Large intestine (tissue), 12 donors: ENCODE data around the gene NOP58. TPM values are rescaled to one million over a fixed set of nuclear protein-coding genes. Genes with fewer than 3 reads are reported as not detected.
"Not testable (repeated sequence)": the region's sequence is repeated elsewhere in the genome, so short reads cannot be mapped to it uniquely, and the experiment has no call there.

Source experiments
- DNase-seq, 2 donors: peaks; one replicate each; pipeline versions ENCODE4 v3.0.0 to v3.0.0-alpha.2; 2013
- H3K27ac ChIP-seq: one replicate; pipeline ENCODE4 v1.5.1; 2013; ENCODE audit warnings: low read length
- H3K27me3 ChIP-seq: 2 replicates; pipeline ENCODE4 v1.6.1; 2013; ENCODE audit warnings: low read length; ENCODE audit not compliant: control insufficient read depth, insufficient read depth
- H3K36me3 ChIP-seq: 2 replicates; pipeline ENCODE4 v1.6.1; 2013; ENCODE audit warnings: low read length; ENCODE audit not compliant: control insufficient read depth, insufficient read depth
- H3K4me1 ChIP-seq: one replicate; pipeline ENCODE4 v1.6.1; 2013; ENCODE audit warnings: low read length; ENCODE audit not compliant: control insufficient read depth, insufficient read depth
- H3K4me3 ChIP-seq: one replicate; pipeline ENCODE4 v1.5.1; 2013; ENCODE audit warnings: low read length
- H3K9me3 ChIP-seq: one replicate; pipeline ENCODE4 v1.6.1; 2013; ENCODE audit warnings: mild to moderate bottlenecking, low read depth, low read length, moderate library complexity; ENCODE audit not compliant: control insufficient read depth
- WGBS: methylation state at CpG from one replicate; pipeline ENCODE4 v1.1.5; 2013; ENCODE audit warnings: low lambda C conversion rate; ENCODE audit not compliant: insufficient coverage; 5-methylcytosine and 5-hydroxymethylcytosine counted together
- long read RNA-seq, 11 donors: transcript quantifications; one replicate each; lab custom pipeline, GENCODE V29; 2026
- polyA plus RNA-seq: library from polyadenylated mRNA; unstranded; fragments of 120-200 nt; gene quantifications from one replicate; pipeline ENCODE4 v1.2.1, GENCODE V29; 2013

Gene NOP58, protein sequence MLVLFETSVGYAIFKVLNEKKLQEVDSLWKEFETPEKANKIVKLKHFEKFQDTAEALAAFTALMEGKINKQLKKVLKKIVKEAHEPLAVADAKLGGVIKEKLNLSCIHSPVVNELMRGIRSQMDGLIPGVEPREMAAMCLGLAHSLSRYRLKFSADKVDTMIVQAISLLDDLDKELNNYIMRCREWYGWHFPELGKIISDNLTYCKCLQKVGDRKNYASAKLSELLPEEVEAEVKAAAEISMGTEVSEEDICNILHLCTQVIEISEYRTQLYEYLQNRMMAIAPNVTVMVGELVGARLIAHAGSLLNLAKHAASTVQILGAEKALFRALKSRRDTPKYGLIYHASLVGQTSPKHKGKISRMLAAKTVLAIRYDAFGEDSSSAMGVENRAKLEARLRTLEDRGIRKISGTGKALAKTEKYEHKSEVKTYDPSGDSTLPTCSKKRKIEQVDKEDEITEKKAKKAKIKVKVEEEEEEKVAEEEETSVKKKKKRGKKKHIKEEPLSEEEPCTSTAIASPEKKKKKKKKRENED
- 81.8 TPM for polyA plus RNA-seq
- long read RNA-seq, donor 1, transcript NOP58-206 (4 exons, 599 nt), result major isoform, 7 of 24 reads
- long read RNA-seq, donor 1, partial matches to known transcripts, result 12 of 24 reads
- long read RNA-seq, donor 1, other reads (novel, unspliced or antisense), result 0 of 24 reads
- long read RNA-seq, donor 2, transcript NOP58-201 (15 exons, 2,046 nt), result minor isoform, 10 of 78 reads
- long read RNA-seq, donor 2, transcript NOP58-206 (4 exons, 599 nt), result major isoform, 15 of 78 reads
- long read RNA-seq, donor 2, partial matches to known transcripts, result 49 of 78 reads
- long read RNA-seq, donor 2, other reads (novel, unspliced or antisense), result 0 of 78 reads
- long read RNA-seq, donor 3, result 0 reads
- long read RNA-seq, donor 4, partial matches to known transcripts, result 0 of 1 reads
- long read RNA-seq, donor 4, other reads (novel, unspliced or antisense), result 0 of 1 reads
- long read RNA-seq, donor 5, transcript NOP58-201 (15 exons, 2,046 nt), result major isoform, 8 of 34 reads
- long read RNA-seq, donor 5, transcript NOP58-206 (4 exons, 599 nt), result major isoform, 8 of 34 reads
- long read RNA-seq, donor 5, partial matches to known transcripts, result 17 of 34 reads
- long read RNA-seq, donor 5, other reads (novel, unspliced or antisense), result 0 of 34 reads
- long read RNA-seq, donor 6, transcript NOP58-206 (4 exons, 599 nt), result major isoform, 14 of 38 reads
- long read RNA-seq, donor 6, partial matches to known transcripts, result 19 of 38 reads
- long read RNA-seq, donor 6, other reads (novel, unspliced or antisense), result 0 of 38 reads
- long read RNA-seq, donor 7, transcript NOP58-206 (4 exons, 599 nt), result major isoform, 6 of 23 reads
- long read RNA-seq, donor 7, partial matches to known transcripts, result 14 of 23 reads
- long read RNA-seq, donor 7, other reads (novel, unspliced or antisense), result 0 of 23 reads
- long read RNA-seq, donor 8, transcript NOP58-206 (4 exons, 599 nt), result major isoform, 16 of 91 reads
- long read RNA-seq, donor 8, partial matches to known transcripts, result 69 of 91 reads
- long read RNA-seq, donor 8, other reads (novel, unspliced or antisense), result 0 of 91 reads
- long read RNA-seq, donor 9, transcript NOP58-206 (4 exons, 599 nt), result major isoform, 15 of 79 reads
- long read RNA-seq, donor 9, partial matches to known transcripts, result 55 of 79 reads
- long read RNA-seq, donor 9, other reads (novel, unspliced or antisense), result 0 of 79 reads
- long read RNA-seq, donor 10, transcript NOP58-206 (4 exons, 599 nt), result major isoform, 10 of 57 reads
- long read RNA-seq, donor 10, transcript NOP58-201 (15 exons, 2,046 nt), result minor isoform, 8 of 57 reads
- long read RNA-seq, donor 10, partial matches to known transcripts, result 33 of 57 reads
- long read RNA-seq, donor 10, other reads (novel, unspliced or antisense), result 0 of 57 reads
- long read RNA-seq, donor 11, transcript NOP58-201 (15 exons, 2,046 nt), result minor isoform, 5 of 35 reads
- long read RNA-seq, donor 11, transcript NOP58-206 (4 exons, 599 nt), result major isoform, 7 of 35 reads
- long read RNA-seq, donor 11, partial matches to known transcripts, result 19 of 35 reads
- long read RNA-seq, donor 11, other reads (novel, unspliced or antisense), result 0 of 35 reads

DNA sequence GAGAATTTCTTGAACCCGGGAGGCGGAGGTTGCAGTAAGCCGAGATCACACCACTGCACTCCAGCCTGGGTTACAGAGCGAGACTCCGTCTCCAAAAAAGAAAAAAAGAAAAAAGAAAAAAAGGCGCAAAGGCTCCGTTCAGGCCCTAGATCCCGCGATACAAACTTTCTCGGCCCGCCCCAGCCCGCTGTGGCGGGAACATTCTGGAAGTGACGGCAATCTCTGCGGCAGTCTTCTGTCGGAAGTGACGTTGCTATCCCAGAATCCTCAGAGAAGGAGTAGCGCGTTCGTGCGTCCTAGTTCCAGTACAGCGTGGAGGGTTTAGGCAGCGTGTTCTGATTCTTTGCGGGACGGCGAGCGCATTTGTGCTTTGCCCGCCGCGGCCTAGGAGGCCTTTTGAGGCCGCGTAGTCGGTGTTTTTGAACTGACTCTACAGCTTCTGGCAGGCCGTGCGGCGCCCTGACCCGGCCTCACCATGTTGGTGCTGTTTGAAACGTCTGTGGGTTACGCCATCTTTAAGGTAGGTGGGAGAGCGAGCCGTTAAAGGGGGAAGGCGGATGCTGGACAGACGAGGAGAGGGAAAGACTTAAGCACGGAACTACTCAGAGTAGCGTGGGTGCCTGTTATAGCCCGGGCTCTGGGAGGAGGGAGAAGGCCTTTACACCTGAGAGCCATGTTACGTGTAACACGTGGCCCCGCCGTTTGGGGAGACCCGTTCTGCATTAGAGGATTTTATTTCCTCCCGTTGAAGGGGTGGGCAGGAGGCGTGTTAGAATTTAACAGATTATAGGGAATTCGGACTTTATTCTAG, at the start of gene NOP58:
Gene NOP58, plus strand, starts transcription at position 297 of the 811 bp plus-strand sequence. Its CDS starts 179 bp downstream, at position 476.
- peak; percentile 96 to 97 for DNase-seq
- no peaks in the 10 kb centered on the region for H3K27me3 ChIP-seq
- H3K27ac ChIP-seq, result peak within 1 kb of the TSS; percentile 95
- no peaks in the 10 kb centered on the region for H3K36me3 ChIP-seq
- H3K4me1 ChIP-seq, result peaks cover 3% of the 10 kb centered on the region
- no peaks in the 10 kb centered on the region for H3K9me3 ChIP-seq
- WGBS, result no CpG with 5 or more reads among the region's 54 CpGs
- peak within 1 kb of the TSS; percentile 98 for H3K4me3 ChIP-seq

- Histone ChIP-seq H3K27ac (no peak overlapping the region), H3K4me1 (no peaks in the 10 kb centered on the region), H3K9me3 (no peaks in the 10 kb centered on the region), H3K27me3 (no peaks in the 10 kb centered on the region), H3K36me3 (peaks cover 13% of the 10 kb centered on the region), H3K4me3 (no peak overlapping the region)
- WGBS, result no CpG with 5 or more reads among the region's 1 CpG
- no peak for DNase-seq
Measured at GRCh38 chr2:202221873-202222272, 43.7 kb upstream of the NOP58 start.

GRCh38 chr2:202237787-202238233, 27.8 kb upstream of the NOP58 start:
- peak overlapping the region; percentile 76 for H3K27ac ChIP-seq
- no peaks in the 10 kb centered on the region for H3K4me1 ChIP-seq
- H3K4me3 ChIP-seq, result peak overlapping the region; percentile 78
- no peaks in the 10 kb centered on the region for H3K9me3 ChIP-seq
- peaks cover 3% of the 10 kb centered on the region for H3K36me3 ChIP-seq
- WGBS, result no CpG with 5 or more reads among the region's 30 CpGs
- DNase-seq, result peak; percentile 18 to 61
- no peaks in the 10 kb centered on the region for H3K27me3 ChIP-seq

DNA sequence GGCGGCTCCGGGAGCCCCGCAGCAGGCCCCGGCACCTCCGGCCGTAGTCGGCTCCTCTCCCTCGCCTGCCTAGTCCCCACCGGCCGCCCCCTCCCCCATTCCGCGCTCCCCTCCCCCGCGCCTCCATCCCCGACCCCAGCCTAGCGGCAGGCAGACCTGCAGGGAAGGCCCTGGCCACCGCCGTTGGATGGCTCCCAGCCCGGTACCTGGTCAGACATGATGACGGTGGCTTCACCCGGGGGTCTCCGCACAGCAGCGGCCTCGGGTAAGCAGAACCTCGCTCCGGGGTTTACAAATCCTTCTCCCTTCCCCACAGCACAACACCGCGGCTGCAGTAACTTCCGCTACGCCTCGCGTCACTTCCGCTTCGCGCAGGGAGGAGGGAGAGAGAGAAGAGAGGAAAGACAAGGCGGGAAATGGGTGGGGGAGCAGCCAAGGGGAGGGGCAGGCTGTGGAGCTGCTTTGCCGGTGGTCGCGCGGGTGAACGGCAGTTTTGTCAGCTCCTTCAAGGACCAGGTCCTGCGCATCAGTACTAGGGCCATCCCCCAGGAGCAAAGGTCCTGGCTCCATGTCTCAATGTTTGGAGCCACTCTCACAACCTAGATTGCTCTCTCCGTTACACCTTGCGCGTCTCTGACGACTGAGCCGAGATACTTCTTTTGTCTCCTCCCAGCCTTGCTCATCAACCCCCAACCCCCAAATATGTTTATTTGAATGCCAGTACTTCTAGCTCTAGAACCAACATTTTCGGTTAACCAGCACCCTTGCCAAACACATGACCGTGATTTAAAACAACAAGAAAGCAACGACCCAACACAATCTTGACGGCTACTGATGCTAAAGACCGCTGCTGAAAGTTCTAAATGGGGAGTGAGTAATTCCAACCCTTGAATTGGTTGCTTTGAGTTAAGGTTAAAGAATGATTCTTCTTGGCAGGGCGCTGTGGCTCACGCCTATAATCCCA, 27.0 kb upstream of the NOP58 start, which contains the start of gene SUMO1:
Gene SUMO1, minus strand, starts transcription at position 364 of the 964 bp plus-strand sequence. Its CDS starts 146 bp downstream, at position 218.
- H3K36me3 ChIP-seq, result no peaks in the 10 kb centered on the region
- no peaks in the 10 kb centered on the region for H3K9me3 ChIP-seq
- peak; percentile 89 to 93 for DNase-seq
- no peaks in the 10 kb centered on the region for H3K4me1 ChIP-seq
- peak within 1 kb of the TSS; percentile 76 for H3K27ac ChIP-seq
- WGBS, result 0% methylated on average over 2 of the region's 54 CpGs
- no peaks in the 10 kb centered on the region for H3K27me3 ChIP-seq
- H3K4me3 ChIP-seq, result peak within 1 kb of the TSS; percentile 78

- not testable (repeated sequence) for DNase-seq, H3K27me3 ChIP-seq, H3K4me1 ChIP-seq, H3K27ac ChIP-seq, H3K9me3 ChIP-seq, H3K36me3 ChIP-seq, H3K4me3 ChIP-seq
- no CpG with 5 or more reads among the region's 5 CpGs for WGBS
Measured at GRCh38 chr2:202247710-202248109, 17.9 kb upstream of the NOP58 start.

DNA sequence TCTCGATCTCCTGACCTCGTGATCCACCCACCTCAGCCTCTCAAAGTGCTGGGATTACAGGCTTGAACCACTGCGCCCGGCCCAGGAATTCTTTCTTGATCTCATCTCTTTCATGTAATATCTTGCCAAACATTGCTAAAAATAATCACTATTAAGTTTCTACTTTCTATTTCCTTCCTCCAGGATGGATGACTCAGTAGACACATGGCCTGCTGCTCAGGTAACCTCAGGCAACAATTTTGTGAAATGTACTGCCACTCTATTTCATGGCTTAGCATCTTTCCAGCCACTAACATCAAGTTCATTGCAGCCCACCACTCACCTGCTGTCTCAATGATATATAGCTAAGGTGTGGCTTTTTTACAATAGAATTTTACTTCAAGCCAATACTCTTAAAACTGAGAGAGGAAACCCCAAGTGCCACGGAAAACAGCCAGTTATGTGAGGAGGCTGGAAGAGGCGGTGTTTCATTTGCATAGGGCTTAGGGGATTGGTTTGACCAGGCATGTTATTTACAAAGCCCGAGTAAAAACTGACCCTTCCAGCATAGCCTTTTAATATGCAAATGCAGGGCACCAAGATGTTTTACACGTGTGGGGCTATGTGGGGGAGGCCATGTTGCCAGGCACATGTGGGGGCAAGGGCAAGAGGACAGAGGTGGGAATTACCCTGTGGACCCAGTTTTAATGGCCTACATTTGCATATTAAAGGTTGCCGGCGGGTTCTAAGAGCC, 15.9 kb upstream of the NOP58 start:
- Histone ChIP-seq H3K4me1 (no peaks in the 10 kb centered on the region), H3K27ac (no peak overlapping the region), H3K36me3 (no peaks in the 10 kb centered on the region), H3K27me3 (no peaks in the 10 kb centered on the region), H3K4me3 (no peak overlapping the region), H3K9me3 (no peaks in the 10 kb centered on the region)
- no CpG with 5 or more reads among the region's 10 CpGs for WGBS
- DNase-seq, result no peak

- Histone ChIP-seq H3K9me3 (no peaks in the 10 kb centered on the region), H3K27ac (no peak overlapping the region), H3K4me3 (no peak overlapping the region), H3K4me1 (no peaks in the 10 kb centered on the region), H3K36me3 (no peaks in the 10 kb centered on the region), H3K27me3 (no peaks in the 10 kb centered on the region)
- no CpG with 5 or more reads among the region's 5 CpGs for WGBS
- no peak for DNase-seq
Measured at GRCh38 chr2:202251494-202251893, 14.1 kb upstream of the NOP58 start.
